ENCODE measurements around the gene B4GALT2. TPM values are rescaled to one million over a fixed set of nuclear protein-coding genes. Genes with fewer than 3 reads are reported as not detected.

The B4GALT2 gene
- total and polyA plus RNA-seq, 9 of the 15 experiments (the other 6 are each of a cell fraction or from before 2014, with no cell fraction given) = 1.3 to 86.8 (median 43.8) TPM

DNA sequence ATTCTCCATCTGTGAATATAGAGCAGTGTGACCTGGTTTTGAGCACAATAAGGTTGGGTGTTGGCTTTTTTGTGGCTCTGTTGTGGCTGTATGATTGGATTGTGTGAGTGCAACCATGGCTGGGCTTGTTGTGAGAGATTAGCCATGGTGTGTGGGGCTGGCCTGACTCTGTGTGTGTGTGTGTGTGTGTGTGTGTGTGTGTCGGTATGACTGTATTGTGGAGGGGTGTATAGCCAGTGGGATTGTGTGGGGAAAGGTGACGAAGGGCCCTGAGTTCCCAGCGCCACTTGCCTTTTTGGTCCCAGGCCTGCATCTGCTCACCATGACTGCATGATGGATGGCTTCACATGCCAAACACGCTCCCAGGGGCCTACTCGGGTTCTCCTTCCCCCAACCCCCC lies 58.1 kb downstream of the B4GALT2 start (continued):
- TF ChIP-seq FOXJ2 (tag; IDR thresholded peaks at IDR 0.05) = no peak
- TF ChIP-seq ZNF407 (IDR thresholded peaks at IDR 0.05; ENCODE audit: low read depth) = 0 out of 2 replicates have a peak, but pooled peaks have one; percentile 42
- TF ChIP-seq, protein P1, sequence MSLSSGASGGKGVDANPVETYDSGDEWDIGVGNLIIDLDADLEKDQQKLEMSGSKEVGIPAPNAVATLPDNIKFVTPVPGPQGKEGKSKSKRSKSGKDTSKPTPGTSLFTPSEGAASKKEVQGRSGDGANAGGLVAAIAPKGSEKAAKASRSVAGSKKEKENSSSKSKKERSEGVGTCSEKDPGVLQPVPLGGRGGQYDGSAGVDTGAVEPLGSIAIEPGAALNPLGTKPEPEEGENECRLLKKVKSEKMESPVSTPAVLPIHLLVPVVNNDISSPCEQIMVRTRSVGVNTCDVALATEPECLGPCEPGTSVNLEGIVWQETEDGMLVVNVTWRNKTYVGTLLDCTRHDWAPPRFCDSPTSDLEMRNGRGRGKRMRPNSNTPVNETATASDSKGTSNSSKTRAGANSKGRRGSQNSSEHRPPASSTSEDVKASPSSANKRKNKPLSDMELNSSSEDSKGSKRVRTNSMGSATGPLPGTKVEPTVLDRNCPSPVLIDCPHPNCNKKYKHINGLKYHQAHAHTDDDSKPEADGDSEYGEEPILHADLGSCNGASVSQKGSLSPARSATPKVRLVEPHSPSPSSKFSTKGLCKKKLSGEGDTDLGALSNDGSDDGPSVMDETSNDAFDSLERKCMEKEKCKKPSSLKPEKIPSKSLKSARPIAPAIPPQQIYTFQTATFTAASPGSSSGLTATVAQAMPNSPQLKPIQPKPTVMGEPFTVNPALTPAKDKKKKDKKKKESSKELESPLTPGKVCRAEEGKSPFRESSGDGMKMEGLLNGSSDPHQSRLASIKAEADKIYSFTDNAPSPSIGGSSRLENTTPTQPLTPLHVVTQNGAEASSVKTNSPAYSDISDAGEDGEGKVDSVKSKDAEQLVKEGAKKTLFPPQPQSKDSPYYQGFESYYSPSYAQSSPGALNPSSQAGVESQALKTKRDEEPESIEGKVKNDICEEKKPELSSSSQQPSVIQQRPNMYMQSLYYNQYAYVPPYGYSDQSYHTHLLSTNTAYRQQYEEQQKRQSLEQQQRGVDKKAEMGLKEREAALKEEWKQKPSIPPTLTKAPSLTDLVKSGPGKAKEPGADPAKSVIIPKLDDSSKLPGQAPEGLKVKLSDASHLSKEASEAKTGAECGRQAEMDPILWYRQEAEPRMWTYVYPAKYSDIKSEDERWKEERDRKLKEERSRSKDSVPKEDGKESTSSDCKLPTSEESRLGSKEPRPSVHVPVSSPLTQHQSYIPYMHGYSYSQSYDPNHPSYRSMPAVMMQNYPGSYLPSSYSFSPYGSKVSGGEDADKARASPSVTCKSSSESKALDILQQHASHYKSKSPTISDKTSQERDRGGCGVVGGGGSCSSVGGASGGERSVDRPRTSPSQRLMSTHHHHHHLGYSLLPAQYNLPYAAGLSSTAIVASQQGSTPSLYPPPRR (CRISPR knock-in tag; IDR thresholded peaks at IDR 0.05; ENCODE audit: borderline replicate concordance) = no peak
- TF ChIP-seq FOXM1 (IDR thresholded peaks at IDR 0.05; ENCODE audit: low read depth) = no peak
- no peak for TF ChIP-seq FOXM1 (CRISPR knock-in tag; IDR thresholded peaks at IDR 0.05; ENCODE audit: low read depth)
- no peak for TF ChIP-seq ZNF507 (tag; conservative IDR thresholded peaks at IDR 0.05)
- 0 out of 2 replicates have a peak, but pooled peaks have one; percentile 40 for TF ChIP-seq MEF2D (tag; conservative IDR thresholded peaks at IDR 0.05; ENCODE audit: low read depth)
- TF ChIP-seq DLX4 (CRISPR knock-in tag; IDR thresholded peaks at IDR 0.05) = no peak
- TF ChIP-seq SRSF3 (IDR thresholded peaks at IDR 0.05; ENCODE audit: insufficient read depth, low read length) = no peak
- peak; percentile 92 for TF ChIP-seq ELF4 (CRISPR knock-in tag; IDR thresholded peaks at IDR 0.05)
- TF ChIP-seq ELF2 (CRISPR knock-in tag; IDR thresholded peaks at IDR 0.05) = no peak
- peak; percentile 75 for TF ChIP-seq HLTF (IDR thresholded peaks at IDR 0.05)
- TF ChIP-seq, protein P2, sequence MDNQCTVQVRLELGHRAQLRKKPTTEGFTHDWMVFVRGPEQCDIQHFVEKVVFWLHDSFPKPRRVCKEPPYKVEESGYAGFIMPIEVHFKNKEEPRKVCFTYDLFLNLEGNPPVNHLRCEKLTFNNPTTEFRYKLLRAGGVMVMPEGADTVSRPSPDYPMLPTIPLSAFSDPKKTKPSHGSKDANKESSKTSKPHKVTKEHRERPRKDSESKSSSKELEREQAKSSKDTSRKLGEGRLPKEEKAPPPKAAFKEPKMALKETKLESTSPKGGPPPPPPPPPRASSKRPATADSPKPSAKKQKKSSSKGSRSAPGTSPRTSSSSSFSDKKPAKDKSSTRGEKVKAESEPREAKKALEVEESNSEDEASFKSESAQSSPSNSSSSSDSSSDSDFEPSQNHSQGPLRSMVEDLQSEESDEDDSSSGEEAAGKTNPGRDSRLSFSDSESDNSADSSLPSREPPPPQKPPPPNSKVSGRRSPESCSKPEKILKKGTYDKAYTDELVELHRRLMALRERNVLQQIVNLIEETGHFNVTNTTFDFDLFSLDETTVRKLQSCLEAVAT (IDR thresholded peaks at IDR 0.05) = peak in 1 of 2 experiments; percentile 64; a peak in 2 of 4 replicates
- no peak for TF ChIP-seq CHD2 (IDR thresholded peaks at IDR 0.05; ENCODE audit: low read depth, low read length)
- no peak for TF ChIP-seq PTTG1 (tag; IDR thresholded peaks at IDR 0.05; ENCODE audit: low read depth)

All from K562 (cell line).